ENCODE measurements around the gene BMPR1A.

- TF ChIP-seq, protein P1, sequence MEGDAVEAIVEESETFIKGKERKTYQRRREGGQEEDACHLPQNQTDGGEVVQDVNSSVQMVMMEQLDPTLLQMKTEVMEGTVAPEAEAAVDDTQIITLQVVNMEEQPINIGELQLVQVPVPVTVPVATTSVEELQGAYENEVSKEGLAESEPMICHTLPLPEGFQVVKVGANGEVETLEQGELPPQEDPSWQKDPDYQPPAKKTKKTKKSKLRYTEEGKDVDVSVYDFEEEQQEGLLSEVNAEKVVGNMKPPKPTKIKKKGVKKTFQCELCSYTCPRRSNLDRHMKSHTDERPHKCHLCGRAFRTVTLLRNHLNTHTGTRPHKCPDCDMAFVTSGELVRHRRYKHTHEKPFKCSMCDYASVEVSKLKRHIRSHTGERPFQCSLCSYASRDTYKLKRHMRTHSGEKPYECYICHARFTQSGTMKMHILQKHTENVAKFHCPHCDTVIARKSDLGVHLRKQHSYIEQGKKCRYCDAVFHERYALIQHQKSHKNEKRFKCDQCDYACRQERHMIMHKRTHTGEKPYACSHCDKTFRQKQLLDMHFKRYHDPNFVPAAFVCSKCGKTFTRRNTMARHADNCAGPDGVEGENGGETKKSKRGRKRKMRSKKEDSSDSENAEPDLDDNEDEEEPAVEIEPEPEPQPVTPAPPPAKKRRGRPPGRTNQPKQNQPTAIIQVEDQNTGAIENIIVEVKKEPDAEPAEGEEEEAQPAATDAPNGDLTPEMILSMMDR (IDR thresholded peaks at IDR 0.05) = no peak
- no peak for TF ChIP-seq POLR2A (IDR thresholded peaks at IDR 0.05)
Observed at GRCh38 chr10:86958116-86958900, 201.9 kb downstream of the BMPR1A start, which contains the start of gene SNCG.
